HG03378 (cell line): ENCODE measurements around the gene PKD1L1.

Source experiments
- ATAC-seq: cut with Tn5 transposase; IDR thresholded peaks from one replicate; pipeline ENCODE4 v1.9.1; 2021; ENCODE audit warnings: mild to moderate bottlenecking, moderate library complexity; ENCODE audit not compliant: unreplicated experiment

The PKD1L1 gene

DNA sequence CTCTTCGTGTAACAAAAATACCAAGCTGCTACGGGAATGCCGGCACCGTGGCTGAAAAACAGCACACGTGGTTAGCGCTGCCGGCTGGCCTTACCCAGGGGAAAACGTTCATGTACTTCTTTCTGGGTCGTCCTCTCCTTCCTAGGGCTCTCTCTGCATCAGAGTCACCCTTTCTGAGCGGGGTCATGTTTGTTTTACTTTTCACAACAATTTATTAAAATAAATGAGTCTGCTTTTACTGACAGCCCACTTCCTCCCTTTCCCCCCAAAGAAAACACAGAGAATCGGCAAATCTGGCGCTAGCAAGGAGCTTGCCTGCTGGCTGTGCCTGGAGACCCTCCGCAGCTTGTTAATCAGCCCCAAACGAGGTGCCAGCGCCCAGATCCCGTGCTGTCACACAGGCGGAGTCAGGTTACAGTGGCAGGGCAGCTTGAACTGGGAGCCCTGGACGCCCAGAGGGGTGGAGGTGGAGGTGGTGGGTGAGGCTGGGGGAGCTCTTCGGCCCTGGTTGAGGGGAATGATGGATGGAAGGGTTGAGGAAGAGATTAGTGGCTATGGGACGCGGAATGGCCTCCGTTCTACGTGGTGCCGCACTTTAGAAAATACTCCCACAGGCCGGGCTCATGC, 204.2 kb downstream of the PKD1L1 start:
- no peak for ATAC-seq

DNA sequence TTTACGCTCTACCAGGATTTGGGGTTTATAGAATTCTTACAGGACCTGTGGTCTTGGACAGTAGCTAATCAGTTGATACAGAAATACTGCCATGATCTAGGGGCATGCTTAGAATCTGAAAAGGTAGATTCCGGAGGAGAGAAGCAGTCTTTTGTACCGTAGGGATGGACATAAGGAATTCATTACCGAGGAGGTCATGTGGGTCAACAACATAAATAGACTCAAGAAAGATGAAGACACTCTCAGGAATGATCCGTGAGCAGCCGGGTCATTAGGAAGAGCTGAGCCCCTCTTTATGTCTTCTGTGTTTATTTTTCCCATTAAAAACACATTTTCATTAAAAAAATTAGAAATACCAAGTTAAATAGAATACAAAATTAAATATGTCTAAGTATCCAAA, 206.3 kb downstream of the PKD1L1 start:
- ATAC-seq: no peak

DNA sequence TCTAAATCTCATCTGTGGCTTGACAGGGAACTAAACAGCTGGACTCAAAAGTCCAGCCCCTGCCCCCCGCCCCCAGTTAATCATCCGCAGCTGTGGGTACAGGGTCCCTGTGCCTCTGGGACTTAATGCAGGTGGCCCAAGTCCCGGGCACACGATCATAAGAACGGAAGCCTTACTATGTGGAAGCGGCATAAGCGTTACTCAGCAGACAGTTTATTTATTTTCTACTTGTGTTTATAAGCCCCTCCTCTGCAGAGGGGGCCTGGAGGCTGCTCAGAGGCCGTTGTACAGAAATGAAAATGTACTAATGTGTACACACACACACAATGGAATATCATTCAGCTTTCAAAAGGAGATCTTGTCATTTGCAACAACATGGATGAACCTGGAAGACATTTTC, 208.4 kb downstream of the PKD1L1 start:
- ATAC-seq: no peak

DNA sequence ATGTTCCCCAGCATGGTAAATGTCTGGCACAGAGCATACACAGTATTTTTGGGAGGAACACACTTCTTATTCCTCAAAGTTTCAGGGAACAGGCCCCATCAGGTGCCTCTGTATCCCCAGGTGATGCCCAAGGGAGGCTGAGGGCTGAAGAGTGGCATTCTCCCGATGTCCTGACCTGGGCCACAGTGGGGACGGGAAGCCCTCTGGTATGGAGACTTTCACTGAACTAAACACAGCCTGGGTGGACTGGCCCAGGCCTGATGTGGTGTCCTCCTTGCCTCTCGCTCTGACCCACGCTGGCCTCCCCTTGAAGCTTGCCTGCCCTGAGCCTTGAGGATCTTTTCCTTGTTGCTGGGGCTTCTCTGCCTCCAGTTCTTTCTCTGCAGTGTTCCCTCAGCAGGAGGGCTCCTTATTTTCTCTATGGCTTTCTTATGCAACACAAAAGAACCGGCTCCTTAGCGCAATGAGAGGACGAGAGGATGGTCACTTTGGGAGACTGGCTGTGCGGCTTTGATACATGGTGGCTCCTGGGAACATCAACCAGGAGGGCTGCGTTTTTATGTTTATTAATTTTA, 208.9 kb downstream of the PKD1L1 start:
- ATAC-seq: no peak

DNA sequence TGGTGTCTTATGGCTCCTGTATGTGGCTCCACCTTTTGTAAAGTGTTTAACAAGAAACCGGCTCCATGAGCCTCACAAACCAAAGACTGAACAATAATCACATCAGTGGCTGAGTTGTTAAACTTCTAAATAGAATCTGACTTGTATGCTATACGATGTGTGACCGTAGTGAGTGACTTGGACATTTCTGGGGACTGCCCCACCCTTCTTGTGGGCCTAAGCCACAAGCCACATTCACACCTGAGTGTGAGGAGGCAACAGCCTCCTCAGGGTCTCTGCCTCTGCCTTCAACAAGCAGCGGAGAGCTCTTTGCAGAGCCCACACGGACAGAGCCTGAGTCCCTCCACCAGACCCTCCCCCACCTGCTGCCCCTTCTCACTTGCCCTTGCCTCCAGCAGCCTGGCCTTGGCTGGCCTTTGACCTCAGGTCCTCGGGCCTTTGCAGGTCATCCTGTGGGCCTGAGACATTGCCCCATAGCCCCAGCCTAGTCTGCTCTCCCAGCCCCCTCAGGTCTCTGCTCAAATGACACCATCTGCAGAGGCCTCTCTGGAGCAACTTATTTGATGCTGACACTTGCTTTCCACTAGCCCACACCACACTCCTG, 209.6 kb downstream of the PKD1L1 start:
- ATAC-seq: no peak

DNA sequence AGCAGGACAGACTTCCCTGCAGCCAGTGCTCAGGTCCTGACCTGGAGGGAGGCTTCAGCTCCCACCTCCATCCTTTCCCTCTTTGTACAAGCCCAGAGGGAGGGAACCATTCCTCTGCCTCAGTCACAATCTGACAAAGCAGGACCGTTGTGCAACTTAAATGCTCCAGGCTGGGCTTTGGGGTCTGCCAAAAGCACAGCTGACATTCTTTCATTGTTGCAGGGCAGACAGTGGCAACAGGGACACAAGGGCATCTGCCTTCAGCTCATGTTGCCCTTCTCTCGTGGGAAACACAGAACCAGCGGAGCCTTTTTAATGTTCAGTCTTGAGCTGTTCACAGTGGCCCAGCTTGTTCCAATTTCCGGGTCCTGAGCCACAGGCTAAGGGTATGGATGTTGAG, 210.7 kb downstream of the PKD1L1 start:
- no peak for ATAC-seq

DNA sequence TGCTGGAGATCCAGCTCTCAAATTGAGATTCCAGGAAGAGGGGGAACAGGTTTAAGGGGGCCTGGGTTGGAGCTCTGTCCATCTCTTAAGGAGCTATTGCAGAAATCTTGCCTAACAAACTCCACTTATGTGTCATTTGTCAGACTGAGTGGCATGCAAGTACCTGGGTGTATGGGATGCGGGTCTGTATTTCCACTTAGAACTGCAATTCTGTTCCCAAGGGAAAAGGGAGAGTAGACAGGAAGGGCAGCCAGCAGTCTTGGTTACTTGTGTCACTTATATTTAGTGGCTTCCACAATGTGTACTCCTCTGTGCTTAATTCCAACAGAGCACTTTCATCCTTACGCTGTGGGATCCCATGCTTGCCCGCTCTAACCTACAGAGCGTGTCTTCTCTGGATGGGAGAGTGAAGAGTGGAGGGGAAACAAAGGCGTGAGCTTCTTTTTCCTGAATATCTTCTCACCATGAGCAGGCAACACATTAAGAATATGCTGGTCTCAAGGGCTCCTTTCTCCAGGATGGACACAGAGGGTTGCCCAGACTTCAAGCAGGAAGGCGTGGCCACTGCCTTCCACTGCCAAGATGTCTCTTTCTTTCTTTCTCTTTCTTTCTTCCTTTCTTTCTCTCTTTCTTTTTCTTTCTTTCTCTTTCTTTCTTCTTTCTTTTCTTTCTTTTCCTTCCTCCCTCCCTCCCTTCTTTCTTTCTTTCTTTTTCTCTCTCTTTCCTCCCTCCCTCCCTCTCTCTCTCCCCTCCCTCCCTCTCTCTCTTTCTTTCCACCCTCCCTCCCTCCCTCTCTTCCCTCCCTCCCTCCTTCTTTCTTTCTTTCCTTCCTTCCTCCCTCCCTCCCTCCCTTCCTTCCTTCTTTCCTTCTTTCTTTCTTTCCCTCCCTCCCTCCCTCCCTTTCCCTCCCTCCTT, 212.6 kb downstream of the PKD1L1 start:
- ATAC-seq: no peak

DNA sequence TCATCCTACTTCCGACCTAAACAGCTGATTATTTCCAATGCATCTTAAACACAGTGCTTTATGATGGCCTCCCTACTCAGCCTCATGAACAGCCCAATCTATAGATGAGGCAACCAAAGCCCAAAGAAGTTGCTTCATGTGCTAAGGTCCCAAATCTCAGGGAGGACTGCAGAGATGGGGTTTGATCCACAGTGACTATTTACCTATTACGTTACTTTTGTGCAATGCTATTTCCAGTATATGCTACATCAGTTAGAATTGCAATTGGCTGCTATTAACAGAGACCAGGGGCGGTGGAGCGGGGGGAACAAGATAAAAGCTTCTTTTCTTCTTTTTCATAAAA, 213.3 kb downstream of the PKD1L1 start:
- no peak for ATAC-seq

DNA sequence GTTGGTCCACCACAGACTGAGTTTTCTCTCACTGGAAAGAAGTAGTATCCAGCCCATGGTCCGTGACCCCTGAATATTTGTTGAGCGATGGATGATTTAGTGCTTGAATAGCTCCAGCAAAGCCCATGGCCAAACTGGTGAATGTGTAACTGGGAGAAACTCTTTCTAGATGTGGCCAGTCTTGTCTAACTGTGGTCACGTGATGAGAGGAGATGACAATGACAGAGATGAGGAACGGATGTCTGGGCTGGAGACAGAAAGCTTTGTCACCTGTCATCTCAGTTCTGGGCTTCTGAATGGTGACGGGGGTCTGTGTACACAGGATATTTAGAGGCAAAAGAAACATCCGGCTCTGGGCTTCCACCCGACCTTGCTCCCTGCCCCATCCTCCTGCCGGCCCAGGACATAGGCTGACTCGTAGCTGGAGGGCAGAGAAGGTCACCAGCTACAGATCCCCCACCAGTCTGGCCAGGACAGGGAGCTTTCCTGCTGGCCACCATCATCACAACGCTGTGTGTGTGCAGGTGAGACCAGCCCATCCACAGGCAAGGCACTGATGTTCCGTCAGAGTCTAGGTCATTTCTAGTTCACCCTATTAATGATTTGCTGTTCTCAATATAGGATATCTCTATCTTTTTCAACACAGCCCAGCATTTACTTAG, 213.8 kb downstream of the PKD1L1 start:
- no peak for ATAC-seq

DNA sequence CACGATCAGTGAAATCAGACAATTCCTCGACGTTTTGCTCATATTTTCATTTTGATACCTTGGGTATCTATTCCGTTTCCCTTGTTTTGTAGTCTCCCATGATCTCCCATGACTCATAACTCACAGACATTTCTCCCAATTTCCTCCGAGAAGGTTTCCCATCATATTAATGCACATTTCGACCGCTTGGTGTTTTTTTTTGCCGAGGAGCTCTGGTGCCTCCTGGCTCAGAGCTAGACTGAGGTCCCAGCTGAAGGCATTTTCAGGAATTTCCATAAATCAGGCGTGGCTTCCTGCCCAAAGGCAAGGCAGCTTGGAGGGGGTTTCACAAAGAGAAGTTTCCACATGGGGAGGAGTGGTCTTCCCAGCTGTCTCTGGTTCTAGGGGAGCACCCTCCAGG, 218.1 kb downstream of the PKD1L1 start:
- no peak for ATAC-seq

DNA sequence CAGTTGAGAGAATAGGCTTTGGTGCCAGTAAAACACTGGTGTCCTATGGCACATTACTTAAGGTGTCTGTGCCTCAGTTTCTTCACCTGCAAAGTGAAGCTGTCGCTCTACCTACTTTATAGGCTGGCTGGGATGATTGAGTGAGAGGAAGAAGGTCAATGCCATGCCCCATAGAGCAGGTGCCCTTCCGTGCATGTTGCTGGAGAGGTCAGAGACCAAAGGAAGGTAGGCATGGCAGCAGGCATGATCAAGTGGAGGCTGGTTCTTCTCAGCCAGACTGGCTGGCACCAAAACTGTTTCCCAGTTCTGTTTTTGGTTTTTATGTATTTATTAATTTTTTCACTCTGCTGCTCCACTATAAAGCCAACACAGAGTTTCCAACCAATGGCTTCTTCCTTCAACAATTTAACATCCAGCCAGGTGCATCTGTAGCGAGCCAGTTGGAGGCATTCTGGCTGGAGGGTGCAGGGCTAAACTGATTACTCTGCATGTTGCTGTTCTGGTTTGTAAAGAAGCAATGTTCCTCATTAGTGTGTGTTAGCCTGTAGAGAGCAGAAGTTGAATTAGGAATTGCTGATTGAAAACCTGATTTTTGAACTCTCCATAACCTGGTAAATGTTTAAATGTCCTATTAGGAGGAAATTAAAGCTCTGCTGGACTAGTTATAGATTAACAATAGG, 222.1 kb downstream of the PKD1L1 start:
- ATAC-seq: no peak

DNA sequence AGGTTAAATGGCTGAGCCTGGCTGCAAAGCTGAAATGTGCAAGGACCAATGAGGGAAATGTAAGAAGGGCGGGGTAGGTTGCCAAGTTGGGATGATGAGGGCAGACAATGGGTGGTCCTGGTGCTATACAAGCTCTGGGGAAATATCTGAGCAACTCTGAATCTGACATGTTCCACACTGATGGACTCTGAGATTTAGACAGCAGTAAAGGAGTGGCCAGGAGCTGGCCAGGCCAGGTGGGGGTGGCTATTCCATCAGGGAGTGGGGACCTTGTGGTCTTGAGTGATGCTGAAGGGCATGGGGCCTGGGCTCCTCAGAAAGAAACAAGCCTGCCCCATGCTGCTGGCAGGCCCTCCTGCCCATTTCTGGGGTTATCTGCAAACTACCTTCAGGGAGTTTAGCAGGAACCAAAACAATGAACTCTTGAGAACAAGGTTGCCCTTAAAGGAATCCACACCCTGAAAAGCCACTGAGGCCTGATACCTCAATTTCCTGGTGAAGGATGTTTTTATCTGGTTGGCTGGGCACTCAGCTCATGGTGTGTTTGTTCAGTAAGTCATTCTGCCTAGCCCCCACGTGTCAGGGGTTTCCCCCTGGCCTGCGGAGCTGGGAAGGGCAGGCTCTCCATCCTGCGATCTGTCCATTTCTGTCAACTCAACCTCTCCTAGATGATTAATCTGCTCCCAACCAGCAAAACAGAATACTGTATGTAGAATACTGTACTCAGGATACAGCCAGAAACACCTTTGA, 223.1 kb downstream of the PKD1L1 start:
- no peak for ATAC-seq
